NCI-H128 (cell line): ENCODE results near the gene LAMA1.

Experiments used
- DNase-seq: peaks from one replicate; lab custom pipeline; 2025; ENCODE audit not compliant: unreplicated experiment; lab: John Stamatoyannopoulos, UW

Gene LAMA1

GRCh38 chr18:7105943-7106342 lies 11.7 kb downstream of the LAMA1 start:
- DNase-seq: no peak

- no peak for DNase-seq
Observed at GRCh38 chr18:7105268-7105667, 12.3 kb downstream of the LAMA1 start.

GRCh38 chr18:7104649-7105048 lies 12.9 kb downstream of the LAMA1 start:
- DNase-seq: no peak

GRCh38 chr18:7102131-7102530 lies 15.5 kb downstream of the LAMA1 start:
- DNase-seq: no peak

GRCh38 chr18:7096838-7097237 lies 20.8 kb downstream of the LAMA1 start:
- DNase-seq: no peak

GRCh38 chr18:7094427-7094826 lies 23.2 kb downstream of the LAMA1 start:
- no peak for DNase-seq

- DNase-seq: no peak
Observed at GRCh38 chr18:7090771-7091170, 26.8 kb downstream of the LAMA1 start.

- DNase-seq: no peak
Observed at GRCh38 chr18:7089369-7089768, 28.2 kb downstream of the LAMA1 start.

- DNase-seq: no peak
Observed at GRCh38 chr18:7084080-7085065, 33.2 kb downstream of the LAMA1 start.

- no peak for DNase-seq
Observed at GRCh38 chr18:7082671-7083070, 34.9 kb downstream of the LAMA1 start.

- DNase-seq: no peak
Observed at GRCh38 chr18:7079231-7079630, 38.4 kb downstream of the LAMA1 start.

GRCh38 chr18:7072593-7072992 lies 45.0 kb downstream of the LAMA1 start:
- DNase-seq: no peak

GRCh38 chr18:7071600-7071999 lies 46.0 kb downstream of the LAMA1 start:
- DNase-seq: no peak

- no peak for DNase-seq
Observed at GRCh38 chr18:7070466-7070865, 47.1 kb downstream of the LAMA1 start.

- DNase-seq: no peak
Observed at GRCh38 chr18:7068871-7069590, 48.6 kb downstream of the LAMA1 start.

GRCh38 chr18:7066965-7067555 lies 50.5 kb downstream of the LAMA1 start:
- DNase-seq: no peak

GRCh38 chr18:7065736-7066135 lies 51.9 kb downstream of the LAMA1 start:
- no peak for DNase-seq

- no peak for DNase-seq
Observed at GRCh38 chr18:7064346-7064745, 53.3 kb downstream of the LAMA1 start.

- DNase-seq: no peak
Observed at GRCh38 chr18:7062811-7063210, 54.8 kb downstream of the LAMA1 start.

GRCh38 chr18:7062236-7062635 lies 55.4 kb downstream of the LAMA1 start:
- no peak for DNase-seq

- DNase-seq: no peak
Observed at GRCh38 chr18:7059276-7059675, 58.3 kb downstream of the LAMA1 start.

- DNase-seq: no peak
Observed at GRCh38 chr18:7056026-7056425, 61.6 kb downstream of the LAMA1 start.
